OCI-LY1 (cell line): ENCODE results near the gene ITGB3.

Experiments used
- EZH2 ChIP-seq: fragments of 200-600 bp; sonication (generic), shearing (Covaris generic); IDR thresholded peaks from 2 replicates; pipeline ENCODE4 v1.8.0; 2017; ENCODE audit warnings: borderline replicate concordance, mixed run types, mild to moderate bottlenecking, antibody characterized with exemption, low read length, moderate library complexity, mixed read lengths
- TF ChIP-seq, protein P1 (sequence below): fragments of 200-600 bp; sonication (generic), shearing (Covaris generic); IDR thresholded peaks from 2 replicates; pipeline ENCODE4 v1.5.1; 2017; ENCODE audit warnings: mild to moderate bottlenecking, antibody characterized with exemption, low read length, moderate library complexity, mixed read lengths

DNA sequence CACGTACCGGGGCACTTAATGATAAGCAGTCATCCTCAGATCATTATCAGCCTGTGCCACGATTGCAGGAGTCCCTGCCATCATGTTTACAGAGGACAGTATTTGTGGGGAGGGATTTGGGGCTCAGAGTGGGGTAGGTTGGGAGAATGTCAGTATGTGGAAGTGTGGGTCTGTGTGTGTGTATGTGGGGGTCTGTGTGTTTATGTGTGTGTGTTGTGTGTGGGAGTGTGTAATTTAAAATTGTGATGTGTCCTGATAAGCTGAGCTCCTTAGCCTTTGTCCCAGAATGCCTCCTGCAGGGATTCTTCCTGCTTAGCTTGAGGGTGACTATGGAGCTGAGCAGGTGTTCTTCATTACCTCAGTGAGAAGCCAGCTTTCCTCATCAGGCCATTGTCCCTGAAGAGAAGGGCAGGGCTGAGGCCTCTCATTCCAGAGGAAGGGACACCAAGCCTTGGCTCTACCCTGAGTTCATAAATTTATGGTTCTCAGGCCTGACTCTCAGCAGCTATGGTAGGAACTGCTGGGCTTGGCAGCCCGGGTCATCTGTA is 56.6 kb downstream of the ITGB3 start:
- TF ChIP-seq, protein P1, sequence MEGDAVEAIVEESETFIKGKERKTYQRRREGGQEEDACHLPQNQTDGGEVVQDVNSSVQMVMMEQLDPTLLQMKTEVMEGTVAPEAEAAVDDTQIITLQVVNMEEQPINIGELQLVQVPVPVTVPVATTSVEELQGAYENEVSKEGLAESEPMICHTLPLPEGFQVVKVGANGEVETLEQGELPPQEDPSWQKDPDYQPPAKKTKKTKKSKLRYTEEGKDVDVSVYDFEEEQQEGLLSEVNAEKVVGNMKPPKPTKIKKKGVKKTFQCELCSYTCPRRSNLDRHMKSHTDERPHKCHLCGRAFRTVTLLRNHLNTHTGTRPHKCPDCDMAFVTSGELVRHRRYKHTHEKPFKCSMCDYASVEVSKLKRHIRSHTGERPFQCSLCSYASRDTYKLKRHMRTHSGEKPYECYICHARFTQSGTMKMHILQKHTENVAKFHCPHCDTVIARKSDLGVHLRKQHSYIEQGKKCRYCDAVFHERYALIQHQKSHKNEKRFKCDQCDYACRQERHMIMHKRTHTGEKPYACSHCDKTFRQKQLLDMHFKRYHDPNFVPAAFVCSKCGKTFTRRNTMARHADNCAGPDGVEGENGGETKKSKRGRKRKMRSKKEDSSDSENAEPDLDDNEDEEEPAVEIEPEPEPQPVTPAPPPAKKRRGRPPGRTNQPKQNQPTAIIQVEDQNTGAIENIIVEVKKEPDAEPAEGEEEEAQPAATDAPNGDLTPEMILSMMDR: no peak
- TF ChIP-seq EZH2: no peak
